ENCODE results near the gene POU6F2.

Gene POU6F2

GRCh38 chr7:38975944-38976392 is 1.7 kb upstream of the POU6F2 start:
- peak overlapping the region in 1 of 2 donors; percentile 78 for H3K4me3 ChIP-seq (ENCODE audit: low read length in 2 of 2)
- H4K8ac ChIP-seq (ENCODE audit: low read depth, low read length), result no peak overlapping the region
- peak overlapping the region; percentile 63 for H3K4me2 ChIP-seq (ENCODE audit: insufficient read depth, low read length, poor library complexity, severe bottlenecking)
- H2BK5ac ChIP-seq (ENCODE audit: low read length), result no peak overlapping the region
- H4K91ac ChIP-seq (ENCODE audit: low read depth, low read length, poor library complexity), result no peak overlapping the region
- H3K9ac ChIP-seq (ENCODE audit: low read depth, low read length, poor library complexity), result peak overlapping the region; percentile 46
- DNase-seq (ENCODE audit: low spot score), result peak; percentile 51
- H3K23ac ChIP-seq (ENCODE audit: low read depth, low read length, poor library complexity), result no peak overlapping the region
- no peak overlapping the region for H2BK15ac ChIP-seq (ENCODE audit: low read length)
- H3K18ac ChIP-seq (ENCODE audit: low read length), result peak overlapping the region; percentile 69
- H3K36me3 ChIP-seq (replicated peaks in 1 of 2; ENCODE audit: control insufficient read depth in 2 of 2, insufficient read depth in 2 of 2, low read length in 2 of 2), result no peaks in the 10 kb centered on the region
- H3K4ac ChIP-seq (ENCODE audit: low read length), result no peak overlapping the region
- peak overlapping the region; percentile 1 for H2BK120ac ChIP-seq (ENCODE audit: low read depth, low read length)
- no peak overlapping the region for H2BK12ac ChIP-seq (ENCODE audit: low read length)
- H3K14ac ChIP-seq (ENCODE audit: low read length), result no peak overlapping the region
- H3K4me1 ChIP-seq (ENCODE audit: control insufficient read depth in 2 of 2, insufficient read depth in 1 of 2, low read depth in 1 of 2, low read length in 2 of 2), result peaks cover 9 to 10% of the 10 kb centered on the region in 2 donors
- no peak overlapping the region for H2AK5ac ChIP-seq (ENCODE audit: low read depth, low read length)
- no peaks in the 10 kb centered on the region for H3K9me3 ChIP-seq (replicated peaks in 1 of 2; ENCODE audit: control insufficient read depth in 2 of 2, insufficient read depth in 1 of 2, low read depth in 1 of 2, low read length in 2 of 2)
- H3K27ac ChIP-seq (replicated peaks; ENCODE audit: low read length), result no peak overlapping the region
- peak overlapping the region; percentile 18 for H2AFZ ChIP-seq (ENCODE audit: low read length)
- peaks cover 0 to 2% (median 0%) of the 10 kb centered on the region in 3 experiments for H3K27me3 ChIP-seq (ENCODE audit: control insufficient read depth in 3 of 3, insufficient read depth in 3 of 3, low read depth in 1 of 3, low read length in 3 of 3)
- no peaks in the 10 kb centered on the region for H3K79me1 ChIP-seq (ENCODE audit: low read depth, low read length)
- WGBS, 2 donors (ENCODE audit: extremely low coverage in 2 of 2, insufficient read length in 2 of 2, insufficient replicate concordance in 1 of 2), result no CpG with 5 or more reads among the region's 38 CpGs

DNA sequence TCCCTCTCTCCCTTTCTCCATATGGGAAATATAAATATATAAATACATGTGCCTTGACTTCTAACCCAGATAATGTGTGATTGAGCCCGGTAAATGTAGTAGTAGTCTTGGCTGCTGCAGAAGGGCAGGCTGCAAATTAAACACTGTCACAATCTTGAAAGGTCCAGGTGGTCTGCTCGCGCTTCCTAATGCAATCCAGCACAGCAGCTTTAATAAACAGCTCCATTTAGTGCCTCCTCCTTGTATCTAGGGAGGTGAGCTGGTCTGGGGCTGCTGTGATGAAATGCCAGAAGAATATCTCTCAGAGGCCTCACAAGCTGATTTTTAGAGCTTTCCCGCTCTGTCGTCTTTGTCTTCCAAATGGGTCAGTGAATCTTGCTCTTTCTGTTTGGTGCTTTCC is 782 bp downstream of the POU6F2 start:
- Histone ChIP-seq H3K4me3 (ENCODE audit: low read length in 2 of 2) (no peak overlapping the region), H2BK15ac (ENCODE audit: low read length) (no peak overlapping the region), H3K18ac (ENCODE audit: low read length) (no peak overlapping the region), H3K4me2 (ENCODE audit: insufficient read depth, low read length, poor library complexity, severe bottlenecking) (no peak overlapping the region), H2AK5ac (ENCODE audit: low read depth, low read length) (no peak overlapping the region), H3K4me1 (ENCODE audit: control insufficient read depth in 2 of 2, insufficient read depth in 1 of 2, low read depth in 1 of 2, low read length in 2 of 2) (peaks cover 9 to 10% of the 10 kb centered on the region in 2 donors), H3K23ac (ENCODE audit: low read depth, low read length, poor library complexity) (no peak overlapping the region), H2BK12ac (ENCODE audit: low read length) (no peak overlapping the region), H3K27ac (replicated peaks; ENCODE audit: low read length) (no peak overlapping the region), H3K9ac (ENCODE audit: low read depth, low read length, poor library complexity) (no peak overlapping the region), H3K4ac (ENCODE audit: low read length) (no peak overlapping the region), H3K79me1 (ENCODE audit: low read depth, low read length) (no peaks in the 10 kb centered on the region), H4K8ac (ENCODE audit: low read depth, low read length) (no peak overlapping the region), H3K9me3 (replicated peaks in 1 of 2; ENCODE audit: control insufficient read depth in 2 of 2, insufficient read depth in 1 of 2, low read depth in 1 of 2, low read length in 2 of 2) (no peaks in the 10 kb centered on the region), H2AFZ (ENCODE audit: low read length) (peak overlapping the region; percentile 77), H2BK5ac (ENCODE audit: low read length) (no peak overlapping the region), H4K91ac (ENCODE audit: low read depth, low read length, poor library complexity) (no peak overlapping the region), H3K27me3 (ENCODE audit: control insufficient read depth in 3 of 3, insufficient read depth in 3 of 3, low read depth in 1 of 3, low read length in 3 of 3) (peaks cover 0 to 2% (median 0%) of the 10 kb centered on the region in 3 experiments), H2BK120ac (ENCODE audit: low read depth, low read length) (no peak overlapping the region), H3K36me3 (replicated peaks in 1 of 2; ENCODE audit: control insufficient read depth in 2 of 2, insufficient read depth in 2 of 2, low read length in 2 of 2) (no peaks in the 10 kb centered on the region), H3K14ac (ENCODE audit: low read length) (no peak overlapping the region)
- no peak for DNase-seq (ENCODE audit: low spot score)
- no CpG with 5 or more reads among the region's 5 CpGs for WGBS, 2 donors (ENCODE audit: extremely low coverage in 2 of 2, insufficient read length in 2 of 2, insufficient replicate concordance in 1 of 2)

DNA sequence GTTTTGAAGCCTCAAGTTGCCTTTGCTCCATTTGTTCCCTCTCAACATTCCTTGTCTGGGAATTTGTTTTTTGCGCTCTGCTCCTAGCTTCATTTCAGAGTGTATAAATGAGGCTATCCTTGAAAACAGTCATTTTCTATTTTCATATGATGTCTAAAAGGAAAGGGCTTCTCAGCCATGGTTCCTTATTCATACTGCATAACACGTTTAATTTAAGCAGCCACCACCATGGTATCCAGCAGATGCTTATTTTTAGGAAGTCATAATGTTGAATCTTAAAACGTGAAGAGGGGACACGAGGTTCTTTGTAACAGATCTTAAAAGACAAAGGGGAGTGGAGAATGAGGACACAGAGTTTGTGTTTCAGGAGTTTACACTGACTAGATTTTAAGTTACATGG is 14.5 kb downstream of the POU6F2 start:
- Histone ChIP-seq H3K27ac (replicated peaks; ENCODE audit: low read length) (no peak overlapping the region), H3K9me3 (replicated peaks in 1 of 2; ENCODE audit: control insufficient read depth in 2 of 2, insufficient read depth in 1 of 2, low read depth in 1 of 2, low read length in 2 of 2) (no peaks in the 10 kb centered on the region), H2BK5ac (ENCODE audit: low read length) (no peak overlapping the region), H2AK5ac (ENCODE audit: low read depth, low read length) (no peak overlapping the region), H2BK15ac (ENCODE audit: low read length) (no peak overlapping the region), H3K27me3 (ENCODE audit: control insufficient read depth in 3 of 3, insufficient read depth in 3 of 3, low read depth in 1 of 3, low read length in 3 of 3) (peaks cover 0 to 3% (median 0%) of the 10 kb centered on the region in 3 experiments), H3K36me3 (replicated peaks in 1 of 2; ENCODE audit: control insufficient read depth in 2 of 2, insufficient read depth in 2 of 2, low read length in 2 of 2) (no peaks in the 10 kb centered on the region), H3K14ac (ENCODE audit: low read length) (no peak overlapping the region), H3K18ac (ENCODE audit: low read length) (no peak overlapping the region), H3K4me1 (ENCODE audit: control insufficient read depth in 2 of 2, insufficient read depth in 1 of 2, low read depth in 1 of 2, low read length in 2 of 2) (peaks cover 0 to 2% of the 10 kb centered on the region in 2 donors), H4K91ac (ENCODE audit: low read depth, low read length, poor library complexity) (no peak overlapping the region), H3K4me3 (ENCODE audit: low read length in 2 of 2) (no peak overlapping the region), H3K79me1 (ENCODE audit: low read depth, low read length) (no peaks in the 10 kb centered on the region), H4K8ac (ENCODE audit: low read depth, low read length) (no peak overlapping the region), H2AFZ (ENCODE audit: low read length) (no peak overlapping the region), H2BK120ac (ENCODE audit: low read depth, low read length) (no peak overlapping the region), H3K23ac (ENCODE audit: low read depth, low read length, poor library complexity) (no peak overlapping the region), H2BK12ac (ENCODE audit: low read length) (no peak overlapping the region), H3K9ac (ENCODE audit: low read depth, low read length, poor library complexity) (no peak overlapping the region), H3K4ac (ENCODE audit: low read length) (no peak overlapping the region), H3K4me2 (ENCODE audit: insufficient read depth, low read length, poor library complexity, severe bottlenecking) (no peak overlapping the region)
- WGBS, 2 donors (ENCODE audit: extremely low coverage in 2 of 2, insufficient read length in 2 of 2, insufficient replicate concordance in 1 of 2), result no CpG with 5 or more reads among the region's 4 CpGs
- DNase-seq (ENCODE audit: low spot score), result no peak

GRCh38 chr7:39001595-39001994 is 23.9 kb downstream of the POU6F2 start:
- H2AK5ac ChIP-seq (ENCODE audit: low read depth, low read length), result no peak overlapping the region
- H3K23ac ChIP-seq (ENCODE audit: low read depth, low read length, poor library complexity), result no peak overlapping the region
- no peak overlapping the region for H4K8ac ChIP-seq (ENCODE audit: low read depth, low read length)
- no peaks in the 10 kb centered on the region for H3K36me3 ChIP-seq (replicated peaks in 1 of 2; ENCODE audit: control insufficient read depth in 2 of 2, insufficient read depth in 2 of 2, low read length in 2 of 2)
- no peak overlapping the region for H2AFZ ChIP-seq (ENCODE audit: low read length)
- no peak overlapping the region for H3K4ac ChIP-seq (ENCODE audit: low read length)
- DNase-seq (ENCODE audit: low spot score), result no peak
- H3K9me3 ChIP-seq (replicated peaks in 1 of 2; ENCODE audit: control insufficient read depth in 2 of 2, insufficient read depth in 1 of 2, low read depth in 1 of 2, low read length in 2 of 2), result no peaks in the 10 kb centered on the region
- H3K27me3 ChIP-seq (ENCODE audit: control insufficient read depth in 3 of 3, insufficient read depth in 3 of 3, low read depth in 1 of 3, low read length in 3 of 3), result no peaks in the 10 kb centered on the region
- H2BK5ac ChIP-seq (ENCODE audit: low read length), result no peak overlapping the region
- no peak overlapping the region for H2BK12ac ChIP-seq (ENCODE audit: low read length)
- no peak overlapping the region for H3K4me2 ChIP-seq (ENCODE audit: insufficient read depth, low read length, poor library complexity, severe bottlenecking)
- H2BK15ac ChIP-seq (ENCODE audit: low read length), result no peak overlapping the region
- no peaks in the 10 kb centered on the region for H3K79me1 ChIP-seq (ENCODE audit: low read depth, low read length)
- H3K27ac ChIP-seq (replicated peaks; ENCODE audit: low read length), result no peak overlapping the region
- no peak overlapping the region for H4K91ac ChIP-seq (ENCODE audit: low read depth, low read length, poor library complexity)
- H2BK120ac ChIP-seq (ENCODE audit: low read depth, low read length), result no peak overlapping the region
- peaks cover 9 to 10% of the 10 kb centered on the region in 2 donors for H3K4me1 ChIP-seq (ENCODE audit: control insufficient read depth in 2 of 2, insufficient read depth in 1 of 2, low read depth in 1 of 2, low read length in 2 of 2)
- WGBS, 2 donors (ENCODE audit: extremely low coverage in 2 of 2, insufficient read length in 2 of 2, insufficient replicate concordance in 1 of 2), result no CpG with 5 or more reads among the region's 1 CpG
- no peak overlapping the region for H3K18ac ChIP-seq (ENCODE audit: low read length)
- no peak overlapping the region for H3K9ac ChIP-seq (ENCODE audit: low read depth, low read length, poor library complexity)
- peak overlapping the region in 1 of 2 donors; percentile 57 for H3K4me3 ChIP-seq (ENCODE audit: low read length in 2 of 2)
- H3K14ac ChIP-seq (ENCODE audit: low read length), result no peak overlapping the region

All from neuronal stem cell (in vitro differentiated cells).